Mononuclear cell (primary cell): ENCODE measurements around the gene ATP9B. TPM values are rescaled to one million over a fixed set of nuclear protein-coding genes. Genes with fewer than 3 reads are reported as not detected.
"Not testable (repeated sequence)": the region's sequence is repeated elsewhere in the genome, so short reads cannot be mapped to it uniquely, and the experiment has no call there.

Experiments
- H3K27me3 ChIP-seq: 2 replicates; pipeline ENCODE4 v1.6.0; 2011; ENCODE audit warnings: low read length, control low read depth; ENCODE audit not compliant: insufficient read depth
- H3K4me1 ChIP-seq: 2 replicates; pipeline ENCODE4 v1.5.1; 2011; ENCODE audit warnings: mild to moderate bottlenecking, low read length, control low read depth; ENCODE audit not compliant: insufficient read depth
- H3K4me3 ChIP-seq: 2 replicates; pipeline ENCODE4 v1.5.1; 2011; ENCODE audit warnings: mild to moderate bottlenecking, low read length, moderate library complexity
- H3K9me3 ChIP-seq: 2 replicates; pipeline ENCODE4 v1.5.1; 2011; ENCODE audit warnings: low read depth, mild to moderate bottlenecking, control low read depth, low read length
- total RNA-seq: library from RNA; depleted of rRNA; stranded (reverse); fragments of >200 nt; gene quantifications from one replicate; pipeline ENCODE4 v1.2.3, GENCODE V29; 2012

The ATP9B gene
- total RNA-seq, 1 donor: 84.2 TPM

GRCh38 chr18:79248495-79249060 lies 179.4 kb downstream of the ATP9B start:
- Histone ChIP-seq H3K4me3 (no peak overlapping the region), H3K9me3 (no peaks in the 10 kb centered on the region), H3K4me1 (peaks cover 6% of the 10 kb centered on the region), H3K27me3 (no peaks in the 10 kb centered on the region)

DNA sequence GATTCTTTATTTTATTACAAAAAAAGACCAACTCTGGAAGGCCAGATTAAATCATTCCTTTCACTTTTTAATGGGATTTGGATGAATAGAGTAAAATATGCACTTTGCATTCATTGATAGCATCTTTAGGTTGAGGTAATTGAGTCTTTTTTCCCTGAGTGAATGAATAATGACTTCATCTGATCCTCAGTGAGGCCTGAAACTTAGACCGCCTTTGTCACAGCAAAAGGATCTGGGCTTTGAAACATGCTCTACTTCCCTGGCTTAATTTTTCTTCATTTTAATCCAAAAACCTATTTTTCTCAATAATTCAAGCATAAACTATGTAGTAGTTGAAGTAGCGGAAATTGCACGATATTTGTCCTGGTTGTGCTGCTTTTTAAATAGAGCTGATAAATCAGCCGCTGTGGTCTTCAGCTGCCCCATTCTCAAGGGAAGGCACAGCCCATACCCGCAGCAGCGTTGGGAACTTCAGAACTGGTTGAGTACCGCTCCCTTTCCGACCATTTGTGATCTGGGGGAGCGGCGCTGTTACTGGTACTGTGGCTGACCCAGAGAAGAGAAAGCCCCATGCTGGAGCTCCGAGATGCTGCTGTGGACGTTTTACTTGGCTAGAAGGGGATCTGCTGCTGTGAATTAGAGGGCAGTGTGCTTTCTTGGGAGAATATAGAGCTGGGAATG lies 181.2 kb downstream of the ATP9B start:
- Histone ChIP-seq H3K4me1 (peaks cover 6% of the 10 kb centered on the region), H3K9me3 (no peaks in the 10 kb centered on the region), H3K27me3 (no peaks in the 10 kb centered on the region), H3K4me3 (no peak overlapping the region)

- Histone ChIP-seq H3K27me3 (no peaks in the 10 kb centered on the region), H3K4me3 (no peak overlapping the region), H3K4me1 (peaks cover 6% of the 10 kb centered on the region), H3K9me3 (no peaks in the 10 kb centered on the region)
Measured at GRCh38 chr18:79251021-79251420, 181.8 kb downstream of the ATP9B start.

DNA sequence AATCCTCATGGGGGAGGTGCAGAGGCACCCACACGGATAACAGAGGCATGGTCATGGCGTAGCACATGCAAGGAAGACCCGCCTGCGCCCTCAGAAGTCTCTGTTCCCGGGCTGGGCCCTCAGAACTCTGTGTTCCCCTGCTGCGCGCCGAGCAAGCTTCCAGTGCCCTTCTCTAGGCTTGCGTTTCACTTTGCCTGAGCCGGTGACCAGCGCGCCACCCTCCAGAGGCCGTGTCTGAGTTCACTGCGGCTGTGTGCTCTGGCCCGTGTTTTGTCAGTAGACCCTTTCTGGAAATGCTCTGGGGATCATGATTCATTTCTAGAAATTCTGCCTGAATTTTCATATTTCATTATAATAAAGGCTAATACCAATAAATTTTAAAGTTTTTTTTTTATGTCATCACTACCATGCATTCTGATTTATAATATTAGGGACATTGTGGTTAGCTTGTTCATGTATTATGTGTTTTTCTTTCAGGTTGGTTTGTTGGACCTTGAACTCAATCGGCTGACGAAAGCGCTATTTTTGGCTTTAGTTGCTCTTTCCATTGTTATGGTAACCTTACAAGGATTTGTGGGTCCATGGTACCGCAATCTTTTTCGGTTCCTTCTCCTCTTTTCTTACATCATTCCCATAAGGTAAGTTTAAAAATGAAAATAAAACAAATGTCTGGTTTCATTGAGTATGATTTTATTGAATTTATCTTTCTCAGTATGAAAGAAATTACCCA lies 183.9 kb downstream of the ATP9B start:
- Histone ChIP-seq H3K4me1 (no peaks in the 10 kb centered on the region), H3K27me3 (no peaks in the 10 kb centered on the region), H3K4me3 (no peak overlapping the region), H3K9me3 (no peaks in the 10 kb centered on the region)

DNA sequence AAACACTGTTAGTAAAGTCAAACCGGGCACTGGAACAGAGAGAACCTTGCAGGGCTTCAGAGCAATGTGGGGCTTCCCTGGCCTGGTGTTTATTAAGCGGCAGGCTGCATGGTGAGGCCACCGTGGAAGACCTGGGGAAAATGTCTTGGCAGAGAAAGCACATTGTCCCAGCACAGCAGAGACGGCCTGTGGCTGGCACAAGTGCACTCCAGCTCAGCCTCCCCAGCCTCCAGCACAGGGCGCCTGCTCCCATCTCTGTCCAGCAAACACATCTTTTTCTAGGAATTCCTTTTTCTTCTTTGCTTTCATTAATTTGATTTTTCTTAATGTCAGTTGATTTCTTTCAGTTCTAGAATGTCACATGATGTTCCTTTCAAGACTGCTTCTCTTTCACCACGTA lies 188.3 kb downstream of the ATP9B start:
- Histone ChIP-seq H3K27me3 (no peaks in the 10 kb centered on the region), H3K4me3 (no peak overlapping the region), H3K9me3 (no peaks in the 10 kb centered on the region), H3K4me1 (no peaks in the 10 kb centered on the region)

DNA sequence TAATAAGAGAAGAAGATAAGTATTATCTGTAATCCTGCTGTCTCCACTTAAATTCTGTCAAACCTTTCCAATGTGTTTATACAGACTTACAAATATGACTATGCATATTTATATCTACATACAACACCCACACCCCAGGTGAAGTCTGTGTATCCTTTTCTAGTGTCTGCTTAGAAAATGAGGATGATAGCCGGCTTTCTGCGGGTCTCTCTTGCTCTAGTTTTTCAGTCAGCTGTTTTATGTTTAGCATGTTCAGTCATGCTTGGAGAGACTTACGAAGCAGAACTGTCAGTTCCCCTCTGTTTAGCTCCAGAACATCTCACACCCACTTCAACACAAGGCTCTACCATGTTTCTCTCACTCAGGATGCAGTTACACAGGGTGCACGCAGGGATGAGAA lies 189.3 kb downstream of the ATP9B start:
- Histone ChIP-seq H3K9me3 (no peaks in the 10 kb centered on the region), H3K4me1 (no peaks in the 10 kb centered on the region), H3K27me3 (no peaks in the 10 kb centered on the region), H3K4me3 (no peak overlapping the region)

DNA sequence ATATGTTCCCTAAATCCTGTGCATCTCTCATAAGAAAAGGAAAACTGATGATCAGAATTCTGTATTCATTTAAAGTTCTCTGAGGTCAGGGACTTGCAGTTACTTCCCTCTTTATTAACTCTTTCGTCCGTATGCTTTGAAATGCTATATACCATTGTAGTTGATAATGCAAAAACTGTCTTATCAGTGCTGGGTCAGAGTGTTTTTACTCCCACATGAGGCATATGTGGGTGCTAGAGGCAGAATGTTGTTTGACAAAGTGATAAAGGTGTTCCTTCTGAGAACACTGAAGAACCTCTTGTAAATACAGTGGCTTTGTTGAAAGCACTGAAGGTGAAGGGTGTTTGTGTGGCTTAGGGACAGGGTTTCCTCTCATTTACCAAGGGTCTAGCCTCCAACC lies 190.0 kb downstream of the ATP9B start:
- no peak overlapping the region for H3K4me3 ChIP-seq
- no peaks in the 10 kb centered on the region for H3K27me3 ChIP-seq

GRCh38 chr18:79260023-79260422 lies 190.8 kb downstream of the ATP9B start:
- Histone ChIP-seq H3K27me3 (no peaks in the 10 kb centered on the region), H3K4me3 (no peak overlapping the region), H3K9me3 (no peaks in the 10 kb centered on the region), H3K4me1 (no peaks in the 10 kb centered on the region)

More for the DNA sequence above, 190.0 kb downstream of the ATP9B start:
- Histone ChIP-seq H3K9me3 (no peaks in the 10 kb centered on the region), H3K4me1 (no peaks in the 10 kb centered on the region)

DNA sequence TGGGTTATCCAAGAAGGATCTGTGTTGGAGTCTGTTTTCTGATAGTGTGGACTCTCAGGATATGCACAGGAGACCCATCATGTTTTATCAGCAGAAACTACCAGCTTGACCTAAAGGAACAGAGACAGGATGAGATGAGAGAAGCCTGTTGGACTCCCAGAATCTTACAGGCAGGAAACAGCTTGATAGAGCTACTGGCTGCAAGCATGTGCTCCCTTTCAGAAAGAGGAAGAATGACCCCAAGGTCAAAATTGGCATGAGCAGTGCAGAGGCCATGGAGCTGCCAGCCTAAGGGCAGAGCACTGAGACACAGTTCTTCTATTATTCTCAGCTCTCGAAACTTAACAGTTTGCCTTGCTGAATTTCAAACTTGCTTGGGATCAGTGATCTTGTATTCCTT lies 191.3 kb downstream of the ATP9B start:
- H3K4me1 ChIP-seq: no peaks in the 10 kb centered on the region
- H3K4me3 ChIP-seq: no peak overlapping the region
- H3K27me3 ChIP-seq: no peaks in the 10 kb centered on the region
- no peaks in the 10 kb centered on the region for H3K9me3 ChIP-seq

GRCh38 chr18:79265068-79265467 lies 195.9 kb downstream of the ATP9B start:
- not testable (repeated sequence) for H3K4me3 ChIP-seq, H3K9me3 ChIP-seq, H3K4me1 ChIP-seq, H3K27me3 ChIP-seq

DNA sequence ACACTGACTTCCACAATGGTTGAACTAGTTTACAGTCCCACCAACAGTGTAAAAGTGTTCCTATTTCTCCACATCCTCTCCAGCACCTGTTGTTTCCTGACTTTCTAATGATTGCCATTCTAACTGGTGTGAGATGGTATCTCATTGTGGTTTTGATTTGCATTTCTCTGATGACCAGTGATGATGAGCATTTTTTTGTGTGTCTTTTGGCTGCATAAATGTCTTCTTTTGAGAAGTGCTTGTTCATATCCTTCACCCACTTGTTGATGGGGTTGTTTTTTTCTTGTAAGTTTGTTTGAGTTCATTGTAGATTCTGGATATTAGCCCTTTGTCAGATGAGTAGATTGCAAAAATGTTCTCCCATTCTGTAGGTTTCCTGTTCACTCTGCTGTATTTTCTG lies 202.6 kb downstream of the ATP9B start:
- not testable (repeated sequence) for H3K27me3 ChIP-seq, H3K9me3 ChIP-seq, H3K4me1 ChIP-seq, H3K4me3 ChIP-seq

DNA sequence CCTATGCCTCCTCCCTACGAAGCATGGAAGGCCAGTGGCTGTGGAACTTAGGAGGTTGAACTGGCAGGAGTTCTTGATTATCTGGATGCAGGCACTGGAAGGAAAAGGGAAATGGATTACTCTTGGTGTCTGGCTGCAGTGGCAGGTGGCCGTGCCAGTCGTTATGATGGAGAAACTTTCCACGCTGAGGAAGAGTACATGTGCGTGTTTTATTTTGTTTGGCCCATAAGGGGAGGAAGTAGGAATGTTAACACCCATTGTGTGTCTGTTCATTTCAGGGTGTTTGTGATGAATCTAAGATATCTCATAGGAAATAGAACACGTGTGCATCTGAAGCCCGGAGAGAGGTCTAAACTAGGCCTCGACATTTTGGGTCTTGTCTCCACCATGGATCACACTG lies 203.7 kb downstream of the ATP9B start:
- Histone ChIP-seq H3K4me3 (no peak overlapping the region), H3K4me1 (no peaks in the 10 kb centered on the region), H3K9me3 (no peaks in the 10 kb centered on the region), H3K27me3 (no peaks in the 10 kb centered on the region)

GRCh38 chr18:79274823-79275222 lies 205.6 kb downstream of the ATP9B start:
- no peak overlapping the region for H3K4me3 ChIP-seq
- H3K9me3 ChIP-seq: no peaks in the 10 kb centered on the region
- H3K4me1 ChIP-seq: no peaks in the 10 kb centered on the region
- H3K27me3 ChIP-seq: no peaks in the 10 kb centered on the region

DNA sequence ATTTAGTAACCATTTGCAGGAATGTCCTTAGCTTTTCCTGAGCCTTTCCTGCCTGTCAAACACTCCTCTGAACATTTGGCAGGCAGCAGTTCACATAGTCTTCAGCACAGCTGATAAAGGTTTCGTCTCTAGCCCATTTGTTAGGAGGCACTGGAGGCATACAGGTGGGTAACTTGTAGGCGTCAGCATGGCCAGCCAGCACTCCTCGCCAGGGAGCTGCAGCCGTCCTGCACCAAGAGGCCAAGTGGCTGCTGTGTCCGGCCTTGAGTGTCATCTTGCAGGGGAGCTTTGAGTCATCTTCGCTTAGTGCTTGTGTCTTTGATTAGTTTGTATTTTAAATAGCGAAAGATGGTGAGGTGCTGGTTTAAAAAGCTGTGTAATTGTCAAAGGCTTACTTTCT lies 206.3 kb downstream of the ATP9B start:
- Histone ChIP-seq H3K4me3 (no peak overlapping the region), H3K4me1 (no peaks in the 10 kb centered on the region), H3K27me3 (no peaks in the 10 kb centered on the region), H3K9me3 (no peaks in the 10 kb centered on the region)

DNA sequence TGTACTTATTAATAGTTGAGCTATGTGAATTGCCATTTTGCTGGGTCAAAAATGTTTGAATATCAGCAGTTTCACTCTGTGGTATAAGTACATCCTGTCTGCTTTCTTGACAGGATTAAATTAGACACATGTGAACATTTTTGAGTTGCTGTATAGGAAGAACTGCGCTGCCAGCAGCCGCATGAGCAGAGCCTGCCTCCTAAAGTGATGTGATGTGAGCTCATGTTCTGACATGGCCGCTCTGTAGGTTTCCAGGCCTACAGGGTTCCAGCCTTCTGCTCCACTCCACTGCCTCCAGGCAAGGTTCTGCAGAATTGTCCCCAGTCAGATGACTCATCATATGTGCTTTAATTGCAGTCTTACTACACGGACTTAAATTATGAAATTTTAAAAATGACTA lies 206.8 kb downstream of the ATP9B start:
- no peaks in the 10 kb centered on the region for H3K9me3 ChIP-seq
- H3K4me3 ChIP-seq: no peak overlapping the region
- no peaks in the 10 kb centered on the region for H3K27me3 ChIP-seq
- no peaks in the 10 kb centered on the region for H3K4me1 ChIP-seq

DNA sequence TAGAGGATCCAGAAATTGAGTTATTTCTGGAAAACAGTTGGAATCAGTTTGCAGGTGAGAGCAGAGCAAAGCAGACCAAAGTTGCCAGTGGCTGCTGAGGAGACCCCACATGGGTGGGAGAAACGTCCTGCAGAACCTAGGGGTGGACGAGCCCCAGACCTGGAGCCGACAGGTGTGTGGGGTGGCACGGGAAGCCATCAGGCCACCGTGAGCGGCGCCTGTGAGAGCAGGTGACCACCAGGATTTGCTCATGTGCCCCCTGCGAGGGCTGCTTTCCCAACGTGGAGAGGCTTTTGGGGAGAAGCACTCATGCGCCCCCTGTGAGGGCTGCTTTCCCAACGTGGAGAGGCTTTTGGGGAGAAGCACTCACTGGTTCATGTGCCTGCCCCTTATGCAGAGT lies 209.7 kb downstream of the ATP9B start:
- Histone ChIP-seq H3K4me3 (no peak overlapping the region), H3K4me1 (no peaks in the 10 kb centered on the region), H3K27me3 (no peaks in the 10 kb centered on the region), H3K9me3 (no peaks in the 10 kb centered on the region)
